Adrenal gland (tissue), 5 donors: ENCODE data around the gene TAF1B.

Experiments used
- CTCF ChIP-seq, 6 experiments: fragments of 450-650 bp in 4 of 6; fragments of 200-600 bp in 2 of 6; sonication (generic) in 1 of 6; IDR thresholded peaks; 1 replicate in 5 of 6; 2 replicates in 1 of 6; pipeline versions ENCODE4 v1.5.1 to v1.8.0; 2016 to 2021; ENCODE audit warnings: antibody characterized with exemption in 6 of 6, mild to moderate bottlenecking in 2 of 6, moderate library complexity in 1 of 6
- POLR2A ChIP-seq, 2 donors: fragments of 450-650 bp; IDR thresholded peaks; one replicate each; pipeline ENCODE4 v1.6.1; 2017; ENCODE audit warnings: antibody characterized with exemption in 2 of 2, mild to moderate bottlenecking in 2 of 2, moderate library complexity in 1 of 2
- donor health status: DM: no; HTN: no; CAD: no.

GRCh38 chr2:9858730-9859068, 15.4 kb downstream of the TAF1B start:
- TF ChIP-seq POLR2A (IDR thresholded peaks at IDR 0.05) (no peak), CTCF (IDR thresholded peaks at IDR 0.05) (no peak)
